ENCODE data around the gene CALML5.

- TF ChIP-seq CTCF (IDR thresholded peaks at IDR 0.05; ENCODE audit: insufficient read depth, low read length, poor library complexity, severe bottlenecking): no peak
- TF ChIP-seq EZH2phosphoT487 (conservative IDR thresholded peaks at IDR 0.05; ENCODE audit: low read length): no peak
These were observed 846 bp upstream of the CALML5 start for GRCh38 chr10:5500162-5500670.
